PC-9 (cell line): Measurements from ENCODE around the gene RAMP2.

ENCODE experiments used
- EZH2 ChIP-seq: fragments of 200-600 bp; sonication (generic); IDR thresholded peaks from 2 replicates; pipeline ENCODE4 v1.8.0; 2017; ENCODE audit warnings: antibody characterized with exemption, low read depth
- TF ChIP-seq, protein P1 (sequence below): fragments of 200-600 bp; sonication (generic); conservative IDR thresholded peaks from 2 replicates; pipeline ENCODE4 v1.6.1; 2017; ENCODE audit warnings: mixed run types, antibody characterized with exemption, mild to moderate bottlenecking, moderate library complexity

DNA sequence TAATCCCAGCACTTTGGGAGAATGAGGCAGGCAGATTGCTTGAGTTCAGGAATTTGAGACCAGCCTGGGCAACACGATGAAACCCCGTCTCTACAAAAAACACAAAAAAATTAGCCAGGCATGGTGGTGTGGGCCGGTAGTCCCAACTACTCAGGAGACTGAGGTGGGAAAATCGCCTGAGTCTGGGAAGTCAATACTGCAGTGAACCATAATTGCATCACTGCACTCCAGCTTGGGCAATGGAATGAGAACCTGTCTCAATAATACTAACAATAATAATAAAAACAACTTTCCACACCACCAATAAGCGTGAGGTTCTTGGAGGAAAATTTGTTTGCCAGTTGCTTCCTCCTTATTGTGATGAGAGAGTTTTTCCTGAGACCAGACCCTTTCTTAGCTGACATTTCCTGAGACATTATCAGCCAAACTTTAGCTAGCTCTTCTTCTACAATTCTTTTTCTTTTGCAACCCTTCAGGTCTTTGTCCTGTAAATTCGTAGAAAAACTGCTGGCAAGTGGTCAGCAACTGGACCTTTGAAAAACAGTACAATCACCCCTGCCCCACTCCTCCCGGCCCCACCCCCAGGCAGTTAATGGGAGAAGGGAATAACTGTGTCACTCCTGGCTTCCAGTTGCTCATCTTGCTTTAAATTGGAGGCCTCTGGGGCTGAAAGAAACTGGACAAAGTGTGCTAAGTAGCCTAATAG lies 12.7 kb upstream of the RAMP2 start:
- TF ChIP-seq, protein P1, sequence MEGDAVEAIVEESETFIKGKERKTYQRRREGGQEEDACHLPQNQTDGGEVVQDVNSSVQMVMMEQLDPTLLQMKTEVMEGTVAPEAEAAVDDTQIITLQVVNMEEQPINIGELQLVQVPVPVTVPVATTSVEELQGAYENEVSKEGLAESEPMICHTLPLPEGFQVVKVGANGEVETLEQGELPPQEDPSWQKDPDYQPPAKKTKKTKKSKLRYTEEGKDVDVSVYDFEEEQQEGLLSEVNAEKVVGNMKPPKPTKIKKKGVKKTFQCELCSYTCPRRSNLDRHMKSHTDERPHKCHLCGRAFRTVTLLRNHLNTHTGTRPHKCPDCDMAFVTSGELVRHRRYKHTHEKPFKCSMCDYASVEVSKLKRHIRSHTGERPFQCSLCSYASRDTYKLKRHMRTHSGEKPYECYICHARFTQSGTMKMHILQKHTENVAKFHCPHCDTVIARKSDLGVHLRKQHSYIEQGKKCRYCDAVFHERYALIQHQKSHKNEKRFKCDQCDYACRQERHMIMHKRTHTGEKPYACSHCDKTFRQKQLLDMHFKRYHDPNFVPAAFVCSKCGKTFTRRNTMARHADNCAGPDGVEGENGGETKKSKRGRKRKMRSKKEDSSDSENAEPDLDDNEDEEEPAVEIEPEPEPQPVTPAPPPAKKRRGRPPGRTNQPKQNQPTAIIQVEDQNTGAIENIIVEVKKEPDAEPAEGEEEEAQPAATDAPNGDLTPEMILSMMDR, result no peak
- TF ChIP-seq EZH2, result no peak
